ENCODE data around the gene NPFFR1.

The NPFFR1 gene

DNA sequence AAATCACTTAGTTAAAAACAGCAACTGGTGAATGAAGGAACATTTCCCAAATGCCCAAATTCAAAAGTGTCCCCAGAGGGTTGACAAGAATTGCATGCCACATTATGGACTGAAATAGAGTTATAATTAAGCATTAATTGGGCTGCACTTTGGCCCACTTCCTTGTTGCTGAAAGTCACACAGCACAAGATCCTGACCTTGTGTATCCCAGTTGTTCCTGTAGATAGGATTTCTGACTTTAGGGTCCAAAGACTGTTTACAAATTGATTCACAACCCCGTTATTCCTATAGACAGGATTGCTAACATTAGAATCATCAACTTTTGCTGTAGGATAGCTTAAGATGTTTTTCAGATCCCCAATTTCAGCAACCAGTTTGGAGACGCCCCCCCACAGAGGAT, 31.5 kb upstream of the NPFFR1 start:
- no peak for DNase-seq

DNA sequence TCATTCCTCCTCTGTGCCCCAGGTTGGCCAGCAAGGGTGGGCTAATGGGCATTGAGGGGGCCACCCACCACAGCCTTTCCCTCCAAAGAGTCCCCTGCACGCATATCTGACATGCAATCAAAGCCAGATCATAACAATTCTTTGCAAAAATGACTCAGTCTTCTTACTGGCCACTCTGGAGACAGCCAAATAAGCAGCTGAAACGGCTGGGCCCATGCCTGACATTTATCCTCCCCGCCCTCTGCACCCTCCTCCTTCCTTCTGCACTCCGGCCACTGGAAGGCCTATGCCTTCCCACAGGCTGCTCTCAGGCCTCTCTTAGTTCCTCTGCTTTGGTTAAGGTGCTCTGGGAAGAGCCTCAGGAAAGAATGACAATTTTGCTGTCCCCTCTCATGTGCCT, 29.2 kb upstream of the NPFFR1 start:
- no peak for DNase-seq

DNA sequence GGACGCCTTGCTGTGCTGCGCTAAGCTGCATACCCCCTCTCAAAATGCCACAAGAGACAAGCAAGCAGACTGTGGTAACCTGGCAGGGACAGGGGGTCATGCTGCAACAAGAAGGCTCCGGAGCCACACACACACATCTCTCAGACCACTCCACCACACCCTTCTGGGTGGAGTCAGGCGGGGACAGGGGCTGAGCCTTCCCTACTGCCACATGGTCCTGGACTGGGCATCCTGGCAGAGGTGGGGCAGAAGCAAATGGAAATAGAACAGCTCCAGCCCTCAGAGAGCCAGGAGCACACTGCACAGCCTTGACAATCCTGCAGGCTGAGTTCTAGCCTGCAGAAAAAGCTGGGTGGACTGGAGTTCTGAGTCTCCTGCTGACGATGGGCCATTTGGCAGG, 28.4 kb upstream of the NPFFR1 start:
- no peak for DNase-seq

DNA sequence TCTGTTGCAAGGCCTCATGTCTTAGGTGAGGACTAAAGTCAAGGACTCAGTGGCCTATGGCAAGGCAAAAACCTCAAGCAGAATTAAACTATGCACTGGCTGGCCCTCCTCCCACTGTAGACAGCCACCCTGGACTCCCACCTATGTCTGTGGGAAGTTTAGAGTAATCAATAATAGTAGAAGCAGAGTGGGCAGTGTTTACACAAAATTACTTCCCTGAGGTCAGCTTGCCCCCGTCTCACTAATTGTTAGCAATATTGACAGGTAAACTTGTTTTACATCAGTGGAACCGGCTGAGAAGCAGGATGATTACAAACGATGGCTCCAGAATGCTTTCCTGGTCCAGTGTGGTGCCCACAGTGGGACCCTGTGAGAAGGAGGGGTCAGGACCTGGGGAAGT, 27.9 kb upstream of the NPFFR1 start:
- DNase-seq: no peak

DNA sequence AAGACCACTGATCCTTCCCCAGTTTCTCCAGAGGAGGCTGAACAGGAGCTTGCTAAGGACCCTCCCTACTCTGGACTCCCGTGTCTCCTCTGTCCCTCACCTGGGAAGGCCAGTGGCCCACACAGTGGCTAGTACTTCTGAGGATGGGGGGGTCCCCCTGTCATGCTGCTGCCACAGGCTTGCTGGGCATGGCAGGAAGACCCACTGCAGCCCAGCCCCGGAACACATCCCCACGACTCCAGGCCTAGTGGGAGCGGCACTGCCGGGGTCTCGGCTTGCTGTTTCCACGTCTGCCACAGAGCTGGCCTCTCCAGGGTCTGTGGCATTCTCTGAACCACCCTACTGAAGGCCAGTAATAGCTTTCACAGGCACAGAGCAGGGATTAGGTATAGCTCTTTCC, 25.9 kb upstream of the NPFFR1 start:
- no peak for DNase-seq

DNA sequence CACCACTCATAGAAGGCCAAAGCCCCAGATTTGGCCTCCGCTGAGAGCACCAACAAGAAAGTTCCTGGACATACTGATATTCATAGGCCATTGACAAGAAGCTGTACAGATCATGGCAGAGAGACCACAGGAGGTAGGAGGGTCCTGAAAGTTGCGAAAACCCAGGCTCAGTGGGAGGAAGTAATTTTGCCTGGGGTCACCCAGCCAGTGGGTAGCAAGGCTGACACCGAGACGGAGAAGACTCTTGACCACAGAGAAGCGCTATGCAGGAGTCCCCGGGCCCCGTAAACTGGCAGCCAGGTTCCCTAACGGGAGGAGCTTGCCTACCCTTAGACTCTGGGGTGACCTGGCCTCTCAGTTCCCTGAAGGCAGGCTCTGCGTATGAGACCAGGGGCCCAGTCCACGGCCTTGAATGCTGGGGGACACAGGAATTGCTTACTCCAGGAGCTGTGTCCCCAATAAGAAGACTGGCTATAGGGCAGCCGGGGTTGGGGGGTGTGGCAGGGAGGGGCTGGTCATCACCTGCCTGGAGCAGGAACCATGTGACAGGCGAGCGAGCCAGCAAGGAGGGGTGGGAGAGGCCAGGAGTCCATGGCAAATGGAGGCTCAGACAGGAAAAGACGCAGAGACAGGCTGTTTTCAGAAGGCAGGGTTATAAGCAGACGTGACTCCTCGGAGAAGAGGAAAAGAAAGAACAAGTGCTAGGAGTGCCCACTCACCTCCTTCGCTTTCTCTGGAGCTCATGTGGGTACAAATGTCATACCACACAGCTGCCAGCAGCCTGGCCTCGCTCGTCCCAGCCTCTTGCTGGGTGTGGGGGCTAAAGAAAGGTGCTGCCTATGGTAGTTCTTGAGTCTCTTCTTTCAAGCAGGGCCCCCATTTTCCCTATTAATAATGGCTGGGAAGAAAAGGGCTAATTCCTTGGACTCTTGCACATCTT, 24.6 kb upstream of the NPFFR1 start:
- DNase-seq: no peak

DNA sequence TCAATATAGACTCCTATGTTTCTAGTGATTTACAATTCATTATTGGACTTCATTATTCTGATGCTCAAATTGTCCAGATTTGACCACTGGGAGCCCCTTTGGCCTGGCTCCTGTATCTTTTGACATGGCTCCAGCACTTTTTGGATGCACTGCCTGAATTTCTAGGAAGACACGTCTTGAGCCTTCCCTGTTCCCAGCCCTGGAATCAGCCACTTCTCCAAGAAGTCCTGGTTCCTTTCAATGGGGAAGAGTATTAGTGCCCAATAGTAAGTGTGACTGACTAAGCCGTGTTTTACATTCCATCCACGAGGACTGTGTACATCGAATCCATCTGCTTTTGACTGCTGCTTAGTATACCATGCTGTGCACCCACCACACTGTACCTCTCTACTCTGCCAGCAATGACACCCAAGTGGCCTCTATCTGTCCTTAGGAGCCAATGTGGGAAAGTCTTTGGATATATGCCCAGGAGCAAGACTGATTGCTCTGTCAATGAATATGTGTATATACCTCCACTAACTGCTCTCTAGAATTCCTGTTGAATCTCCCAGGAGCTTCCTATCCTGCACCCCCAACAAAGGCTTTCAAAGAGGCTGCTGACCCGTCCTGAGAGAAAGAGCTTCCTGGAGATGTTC, 23.2 kb upstream of the NPFFR1 start:
- no peak for DNase-seq

DNA sequence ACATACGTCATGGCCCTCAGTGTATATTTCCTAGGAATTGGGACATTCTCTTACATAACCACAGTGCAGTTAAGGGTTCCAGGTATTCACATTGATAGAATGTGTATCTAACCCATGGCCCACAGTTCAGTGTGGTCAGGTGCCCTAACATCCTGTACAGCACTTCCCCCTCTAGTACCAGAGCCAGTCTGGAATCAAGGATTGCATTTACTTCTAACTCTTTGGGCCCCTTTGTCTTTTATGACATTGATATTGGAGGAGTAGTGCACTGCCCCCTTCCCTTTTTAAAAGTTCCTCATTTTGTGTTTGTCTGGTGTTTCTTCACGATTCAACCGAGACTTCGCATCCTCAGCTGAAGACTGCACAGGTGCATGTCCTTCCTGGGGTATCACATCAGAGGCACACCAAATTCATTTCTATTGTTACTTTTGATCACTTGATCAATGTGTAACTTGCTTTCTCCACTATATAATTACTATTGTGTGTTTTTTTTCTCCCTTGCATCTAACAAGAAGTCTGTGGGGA, 22.4 kb upstream of the NPFFR1 start:
- no peak for DNase-seq

DNA sequence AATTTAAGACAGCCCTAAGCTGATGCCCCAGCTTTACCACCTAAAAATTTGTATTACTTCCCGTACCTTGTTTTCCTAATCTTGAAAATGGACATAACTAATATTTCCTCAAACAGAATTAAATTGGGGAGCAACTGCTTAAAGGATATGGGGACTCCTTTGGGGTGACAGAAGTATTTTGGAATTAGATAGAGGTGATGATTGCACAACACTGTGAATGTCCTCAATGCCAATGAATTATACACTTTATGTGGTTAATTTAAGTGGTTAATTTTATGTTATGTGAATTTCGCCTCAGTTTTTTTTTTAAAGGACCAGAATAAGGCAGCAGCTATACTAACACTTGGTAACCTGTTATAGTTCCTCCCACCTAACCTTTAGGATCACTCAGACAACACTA, 19.9 kb upstream of the NPFFR1 start:
- no peak for DNase-seq

DNA sequence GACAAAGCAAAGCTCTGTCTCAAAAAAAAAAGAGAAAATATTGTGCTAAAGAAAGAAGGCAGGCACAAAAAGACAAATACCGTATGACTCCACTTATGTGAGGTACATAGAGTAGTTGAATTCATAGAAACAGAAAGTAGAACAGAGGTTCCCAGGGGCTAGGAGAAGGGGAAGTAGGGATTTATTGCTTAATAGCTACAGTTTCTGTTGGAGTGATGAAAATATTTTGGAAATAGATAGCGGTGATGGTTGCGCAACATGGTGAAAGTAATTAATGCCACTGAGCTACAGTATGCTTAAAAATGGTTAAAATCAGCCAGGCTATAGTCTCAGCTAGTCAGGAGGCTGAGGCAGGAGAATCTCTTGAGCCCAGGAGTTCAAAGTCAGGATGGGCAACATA, 18.5 kb upstream of the NPFFR1 start:
- no peak for DNase-seq

DNA sequence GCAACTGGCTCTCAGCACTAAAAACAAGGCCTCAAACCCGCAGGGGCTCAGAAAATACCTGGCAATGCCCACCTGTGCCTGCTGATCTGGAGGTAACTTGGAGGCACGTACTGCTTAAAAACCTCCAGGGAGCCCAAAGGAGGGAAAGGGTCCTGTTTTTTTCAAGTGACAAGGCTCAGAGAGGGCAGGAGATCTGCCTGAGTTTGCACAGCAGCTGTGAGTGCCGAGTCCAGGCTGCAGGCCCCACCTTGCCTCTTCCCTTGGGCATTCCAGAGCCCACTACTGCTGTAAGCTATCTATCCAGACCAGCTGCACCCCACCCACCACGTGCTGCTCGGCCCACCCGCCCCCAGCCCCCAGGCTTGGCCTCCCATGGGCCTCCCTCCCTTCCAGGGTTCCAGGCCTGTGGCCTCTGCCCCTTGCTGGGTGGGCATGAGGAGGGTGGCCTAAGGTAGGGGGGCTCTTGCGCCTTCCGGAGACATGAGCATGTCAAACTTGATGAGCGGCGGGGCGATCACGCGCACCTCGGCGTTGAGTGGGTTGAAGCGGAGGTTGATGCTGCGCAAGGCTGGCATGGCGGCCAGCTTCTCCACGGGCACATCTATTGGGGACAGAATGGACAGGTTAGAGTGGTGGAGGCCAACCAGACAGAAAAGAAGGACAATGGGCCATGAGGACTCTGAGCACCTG, 17.2 kb upstream of the NPFFR1 start:
- DNase-seq: no peak

DNA sequence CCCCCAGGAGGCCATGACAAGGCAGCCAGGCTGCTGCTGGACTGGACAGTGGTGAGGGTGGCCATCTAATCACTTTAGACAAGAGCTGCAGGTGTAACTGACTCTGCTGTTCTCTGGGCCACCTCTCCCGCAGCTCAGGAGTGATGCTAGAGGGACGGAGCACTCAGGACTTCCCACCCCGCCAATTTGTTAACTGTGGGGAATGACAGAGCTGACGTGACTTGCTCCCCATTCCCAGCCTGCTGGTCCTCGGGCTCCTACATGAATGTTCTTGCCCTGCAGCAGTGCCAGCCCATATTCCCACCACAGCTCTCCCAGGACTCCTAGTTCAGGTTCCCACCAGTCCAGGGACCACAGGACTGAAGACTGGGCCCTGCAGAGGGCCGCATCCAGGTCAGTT, 16.7 kb upstream of the NPFFR1 start:
- no peak for DNase-seq

DNA sequence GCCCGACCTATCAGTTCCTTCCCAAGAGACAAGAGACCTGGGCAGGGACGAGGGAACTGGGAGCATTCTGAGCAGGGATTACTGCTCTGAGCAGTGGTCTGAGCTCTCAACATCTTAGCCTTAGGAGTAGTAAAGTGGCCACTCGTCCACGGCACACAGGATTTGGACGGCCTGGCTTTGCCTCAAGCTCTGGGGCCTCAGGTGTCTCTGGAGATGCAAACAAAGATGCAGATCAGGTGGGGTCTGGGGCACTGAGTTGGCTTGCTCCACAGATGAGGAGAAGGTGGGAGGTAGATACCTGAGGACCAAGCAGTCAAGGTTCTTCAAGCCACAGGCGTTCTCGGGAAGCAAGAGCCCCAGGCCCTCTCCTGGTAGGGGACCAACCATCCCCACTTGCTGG, 16.1 kb upstream of the NPFFR1 start:
- no peak for DNase-seq

DNA sequence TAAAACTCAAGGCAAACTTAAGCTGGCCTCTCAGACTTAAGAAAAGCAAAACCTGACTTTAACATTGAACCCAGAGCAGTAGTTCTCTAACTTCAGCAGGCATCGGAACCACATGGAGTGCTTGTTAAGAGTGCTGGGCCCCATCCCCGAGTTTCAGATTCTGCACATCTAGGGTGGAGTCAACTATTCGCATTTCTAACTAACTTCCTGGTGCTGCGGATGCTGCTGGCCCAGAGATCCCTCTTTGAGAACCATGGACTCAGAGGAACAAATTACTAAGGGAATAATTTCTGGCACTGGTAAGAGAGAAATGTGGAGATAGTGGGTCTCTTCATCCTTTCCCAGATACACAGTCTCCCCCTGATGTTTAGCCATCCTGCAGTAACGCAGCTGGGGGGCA, 14.6 kb upstream of the NPFFR1 start:
- no peak for DNase-seq

DNA sequence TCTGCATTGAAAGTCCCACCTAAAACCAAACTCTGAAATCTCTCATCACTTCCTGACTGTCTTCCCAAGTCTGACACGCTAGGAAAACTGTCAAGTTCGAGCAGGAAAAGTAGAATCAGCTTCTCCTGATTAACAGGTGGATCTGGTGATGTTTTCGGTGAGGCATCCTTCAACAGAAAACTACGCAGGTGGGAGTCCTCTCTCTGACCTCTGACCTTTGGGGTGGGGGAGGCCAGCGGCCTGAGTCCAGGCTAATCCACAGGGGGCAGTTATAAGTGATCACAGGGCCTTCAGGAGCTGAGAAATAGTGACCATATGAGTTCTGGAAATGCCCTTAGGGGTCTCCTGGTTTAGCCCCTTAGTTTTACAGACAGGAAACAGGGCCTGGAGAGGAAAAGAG, 13.4 kb upstream of the NPFFR1 start:
- DNase-seq: no peak

DNA sequence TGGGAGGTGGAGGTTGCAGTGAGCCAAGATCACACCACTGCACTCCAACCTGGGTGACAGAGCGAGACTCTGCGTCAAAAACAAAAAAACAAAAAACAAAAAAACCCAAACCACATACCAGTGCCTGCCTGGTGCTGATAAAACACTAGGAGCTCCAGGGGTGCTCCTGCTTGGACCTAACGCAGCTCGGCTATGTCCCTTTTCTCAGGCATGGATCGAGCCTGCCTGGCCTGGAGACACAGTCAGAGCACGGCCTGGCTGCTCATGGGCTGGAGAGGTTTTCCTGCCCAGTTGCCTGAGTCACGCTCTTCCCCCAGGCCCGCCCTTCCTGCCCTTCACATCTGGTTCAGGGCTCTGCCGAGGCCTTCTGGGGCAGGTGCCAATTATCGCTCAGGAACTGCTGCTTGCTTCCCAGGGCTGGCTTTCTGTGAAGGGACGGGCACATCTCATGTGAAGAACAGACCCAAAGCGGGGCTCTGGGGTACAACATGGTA, 12.6 kb upstream of the NPFFR1 start:
- no peak for DNase-seq

DNA sequence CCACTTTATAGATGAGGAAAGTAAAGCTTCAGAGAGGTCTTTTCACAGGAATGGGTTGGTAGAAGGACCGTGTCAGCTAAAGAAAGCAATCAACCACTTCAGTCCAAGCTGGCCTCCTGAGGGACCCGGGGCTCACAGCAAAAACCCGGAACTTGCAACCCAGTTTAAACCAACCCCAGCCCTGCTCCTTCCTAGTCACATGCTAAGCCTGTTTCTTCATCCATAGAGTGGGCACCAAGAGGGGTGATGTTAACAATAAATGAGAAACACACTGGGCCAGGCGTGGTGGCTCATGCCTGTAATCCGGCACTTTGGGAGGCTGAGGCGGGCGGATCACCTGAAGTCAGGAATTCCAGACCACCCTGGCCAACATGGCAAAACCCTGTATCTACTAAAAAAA, 12.1 kb upstream of the NPFFR1 start:
- no peak for DNase-seq

DNA sequence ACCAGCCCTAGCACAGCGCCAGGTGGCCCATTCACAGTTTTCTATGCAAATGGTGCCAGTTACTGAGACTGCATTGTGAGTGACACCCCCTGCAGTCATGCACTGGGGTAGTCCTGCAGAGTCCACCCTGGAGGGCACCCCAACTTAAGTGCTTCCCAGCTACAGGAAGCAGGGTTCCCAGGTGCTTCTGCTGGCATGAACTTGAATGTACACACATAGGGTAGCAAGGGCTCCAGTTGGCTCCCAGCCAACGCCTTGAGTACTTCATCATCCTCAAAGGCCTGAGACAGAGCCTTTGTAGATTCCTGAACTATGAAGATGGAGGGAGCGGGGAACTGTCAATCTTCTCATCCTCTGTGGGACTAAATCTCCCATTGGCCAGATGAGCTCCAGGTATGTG, 11.5 kb upstream of the NPFFR1 start:
- DNase-seq: no peak

DNA sequence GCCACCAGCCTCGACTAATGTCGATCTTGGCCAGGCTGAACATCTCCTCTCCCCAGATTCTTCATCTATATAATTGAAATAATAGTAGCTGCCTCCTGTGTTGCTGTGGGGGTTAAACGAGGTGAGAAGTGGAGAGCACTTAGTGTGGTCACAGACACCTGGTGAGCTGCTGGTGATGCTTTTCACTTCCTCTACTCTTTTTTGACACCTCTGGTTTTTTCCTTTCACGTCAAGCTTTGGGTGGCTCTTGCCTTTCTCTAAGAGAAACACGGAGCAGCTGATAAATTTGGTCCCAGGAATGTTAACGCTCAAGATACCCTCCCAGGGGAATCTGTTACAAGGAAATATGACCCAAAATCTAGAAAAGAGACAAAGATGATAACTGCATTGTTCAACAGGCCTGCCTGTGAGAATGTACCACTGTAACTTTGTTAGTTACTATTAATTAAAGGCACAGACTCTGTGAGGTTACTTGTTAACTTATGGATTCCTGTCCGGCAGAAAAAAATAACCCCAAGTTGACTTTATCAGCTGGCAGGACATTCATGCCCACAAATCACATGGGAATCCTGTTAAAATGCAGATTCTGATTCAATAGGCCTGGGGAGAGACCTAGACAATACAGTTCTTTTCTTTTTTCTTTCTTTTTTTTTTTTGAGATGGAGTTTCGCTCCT, 9.5 kb upstream of the NPFFR1 start:
- no peak for DNase-seq

DNA sequence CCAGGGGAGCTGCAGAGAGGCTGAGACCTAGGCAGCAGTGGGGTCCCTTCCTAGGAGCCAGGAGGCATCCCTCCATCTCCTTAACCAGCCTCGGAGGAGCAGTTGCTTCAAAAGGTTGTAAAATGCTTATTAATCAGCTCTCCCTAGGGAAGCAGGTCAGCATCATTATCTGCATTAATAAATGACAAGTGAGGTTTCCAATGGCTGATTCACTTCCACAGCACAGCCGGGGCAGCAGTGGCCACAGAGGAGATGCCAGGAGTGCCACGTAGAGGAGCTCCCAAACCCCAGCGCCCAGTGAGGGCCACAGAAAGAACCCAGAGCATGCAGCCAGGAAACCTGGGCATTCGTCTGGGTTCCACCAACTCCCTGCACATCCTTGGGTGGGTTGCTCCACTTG, 8.2 kb upstream of the NPFFR1 start:
- DNase-seq: no peak

DNA sequence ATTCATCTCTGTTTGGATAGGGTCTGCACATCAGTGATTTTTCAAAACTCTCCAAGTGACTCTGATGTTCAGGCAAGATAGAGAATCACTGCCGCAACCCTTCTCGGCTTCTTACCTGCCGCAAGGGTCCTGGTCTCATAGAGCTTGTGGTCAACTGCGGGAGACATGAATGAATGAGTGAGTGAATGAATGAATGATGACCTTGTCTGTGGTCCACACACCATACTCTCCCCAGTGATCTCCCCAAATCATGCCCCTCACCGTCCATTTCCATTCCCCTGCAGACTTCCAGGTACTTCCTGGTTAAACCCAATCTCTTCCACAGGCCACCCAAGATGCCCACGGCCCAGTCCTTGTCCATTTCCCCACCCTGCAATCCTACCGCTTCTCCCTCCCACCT, 5.9 kb upstream of the NPFFR1 start:
- no peak for DNase-seq

DNA sequence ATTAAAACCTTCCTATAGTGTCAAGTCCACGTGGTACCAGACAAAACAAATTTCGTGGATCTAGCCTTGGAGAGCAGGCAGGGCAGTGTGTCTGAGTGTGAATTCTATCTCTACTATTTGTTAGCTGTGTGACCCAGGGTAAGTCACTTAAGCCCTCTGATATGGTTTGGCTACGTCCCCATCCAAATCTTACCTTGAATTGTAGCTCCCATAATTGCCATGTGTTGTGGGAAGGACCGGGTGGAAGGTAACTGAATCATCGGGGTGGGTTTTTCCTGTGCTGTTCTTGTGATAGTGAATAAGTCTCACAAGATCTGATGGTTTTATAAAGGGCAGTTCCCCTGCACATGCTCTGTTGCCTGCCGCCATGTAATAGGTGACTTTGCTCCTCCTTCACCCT, 2.8 kb upstream of the NPFFR1 start:
- no peak for DNase-seq

DNA sequence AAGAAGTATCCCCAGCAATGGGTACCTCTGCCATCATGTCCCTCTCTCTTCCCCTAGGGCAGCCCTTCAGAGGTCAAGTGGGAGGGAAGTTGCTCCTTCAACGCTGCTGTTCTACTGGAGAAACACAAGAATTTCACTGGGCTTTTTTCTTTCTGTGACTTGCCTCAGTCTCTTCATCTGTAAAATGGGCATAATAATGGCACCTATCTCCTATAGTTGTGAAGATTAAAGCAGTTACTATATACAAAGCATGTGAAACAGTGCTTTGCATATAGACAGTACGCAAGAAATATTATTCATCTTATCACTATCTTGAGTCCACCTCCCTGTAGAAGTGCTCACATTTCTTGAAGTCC, 1.6 kb upstream of the NPFFR1 start:
- no peak for DNase-seq

Data from KG1 (cell line).